HepG2 (cell line): ENCODE results near the gene WBP1. TPM values are rescaled to one million over a fixed set of nuclear protein-coding genes. Genes with fewer than 3 reads are reported as not detected.

Source experiments
- ATAC-seq: fragments of 200-7000 bp; cut with Tn5 transposase; 3 replicates; pipeline ENCODE4 v1.9.1; 2020; ENCODE audit warnings: mild to moderate bottlenecking, moderate library complexity
- BruUV-seq: library from RNA; stranded (reverse); fragments of 400-500 nt; replicated peaks from 2 replicates; lab custom pipeline; 2021; lab: Mats Ljungman, UMichigan
- CTCF ChIA-PET: fragments of 300-600 bp; formaldehyde crosslinking; extraction: SDS; loops from one replicate; lab custom pipeline; 2021; ENCODE audit warnings: low total read pairs, inconsistent platforms, low intra/inter-chr PET ratio; lab: Yijun Ruan, JAX
- POLR2A ChIA-PET: fragments of 350-600 bp; sonication (Branson Sonifier 250); formaldehyde crosslinking; loops from one replicate; lab custom pipeline; 2020; ENCODE audit warnings: antibody characterized with exemption, inconsistent platforms; lab: Yijun Ruan, JAX
- DNase-seq: peaks from one replicate; pipeline ENCODE4 v3.0.0-alpha.2; 2015; ENCODE audit warnings: low spot score
- FAIRE-seq: peaks from 3 replicates; lab custom pipeline; 2011; peaks lifted over from hg19 to GRCh38; lab: Jason Lieb, UNC
- H2AFZ ChIP-seq: one replicate; pipeline ENCODE4 v1.6.1; 2011; ENCODE audit warnings: low read length, inconsistent platforms
- H3K27ac ChIP-seq: fragments of 300-600 bp; 3 replicates; pipeline ENCODE4 v1.8.0; 2011; ENCODE audit warnings: mixed run types, mild to moderate bottlenecking, mixed read lengths, low read length, inconsistent platforms; ENCODE audit not compliant: insufficient read depth; ENCODE audit errors: extremely low read length
- H3K27me3 ChIP-seq, 2 experiments: fragments of 200-600 bp in 1 of 2; 2 replicates in 1 of 2; 3 replicates in 1 of 2; pipeline versions ENCODE4 v1.6.0 to v1.8.0; 2011; ENCODE audit warnings: low read length in 2 of 2, mild to moderate bottlenecking in 2 of 2, moderate library complexity in 2 of 2, inconsistent platforms in 1 of 2; ENCODE audit not compliant: insufficient read depth in 2 of 2, control insufficient read depth in 1 of 2
- H3K36me3 ChIP-seq, 2 experiments: fragments of 200-600 bp in 1 of 2; replicated peaks in 1 of 2; 2 replicates in 1 of 2; 3 replicates in 1 of 2; pipeline versions ENCODE4 v1.5.1 to v1.8.0; 2011; ENCODE audit warnings: low read length in 2 of 2, inconsistent platforms in 1 of 2; ENCODE audit not compliant: insufficient read depth in 2 of 2, control insufficient read depth in 1 of 2
- H3K4me1 ChIP-seq: 2 replicates; pipeline ENCODE4 v1.5.1; 2012; ENCODE audit warnings: low read length, inconsistent platforms; ENCODE audit not compliant: insufficient read depth
- H3K4me2 ChIP-seq: 2 replicates; pipeline ENCODE4 v1.6.0; 2011; ENCODE audit warnings: low read depth, low read length, inconsistent platforms
- H3K4me3 ChIP-seq, 3 experiments: fragments of 200-600 bp in 1 of 3; sonication (generic), shearing (Covaris generic) in 1 of 3; replicated peaks in 1 of 3; 2 replicates each; pipeline ENCODE4 v1.5.1; 2011 to 2016; ENCODE audit warnings: low read length in 3 of 3, inconsistent platforms in 2 of 3, low read depth in 2 of 3, mild to moderate bottlenecking in 2 of 3, control low read depth in 1 of 3, mixed read lengths in 1 of 3; ENCODE audit not compliant: insufficient read depth in 1 of 3
- H3K79me2 ChIP-seq: one replicate; pipeline ENCODE4 v1.6.1; 2011; ENCODE audit warnings: low read length, inconsistent platforms; ENCODE audit not compliant: insufficient read depth
- H3K9ac ChIP-seq: 2 replicates; pipeline ENCODE4 v1.6.0; 2011; ENCODE audit warnings: mild to moderate bottlenecking, low read depth, low read length, inconsistent platforms; ENCODE audit not compliant: insufficient read depth
- H3K9me3 ChIP-seq: 2 replicates; pipeline ENCODE4 v1.5.1; 2012; ENCODE audit warnings: mild to moderate bottlenecking, low read length
- H4K20me1 ChIP-seq: 2 replicates; pipeline ENCODE4 v1.6.0; 2011; ENCODE audit warnings: inconsistent platforms, mild to moderate bottlenecking, low read length, moderate library complexity; ENCODE audit not compliant: insufficient read depth
- CAMTA2 ChIP-seq: sonication (generic); formaldehyde crosslinking; IDR thresholded peaks from 2 replicates; pipeline ENCODE4 v1.4.0; 2020; ENCODE audit warnings: mild to moderate bottlenecking, missing genetic modification reagents, borderline replicate concordance
- HHEX ChIP-seq: IDR thresholded peaks from 2 replicates; pipeline ENCODE4 v1.6.1; 2016; ENCODE audit warnings: control low read depth
- HMG20A ChIP-seq: IDR thresholded peaks from 2 replicates; pipeline ENCODE4 v1.6.1; 2016; ENCODE audit warnings: borderline replicate concordance
- KDM5B ChIP-seq: sonication (generic); formaldehyde crosslinking; IDR thresholded peaks from 2 replicates; pipeline ENCODE4 v1.4.0; 2020; ENCODE audit warnings: missing genetic modification reagents, mild to moderate bottlenecking, borderline replicate concordance
- KMT2A ChIP-seq: sonication (generic); formaldehyde crosslinking; IDR thresholded peaks from 2 replicates; pipeline ENCODE4 v1.4.0; 2020; ENCODE audit warnings: missing genetic modification reagents
- MATR3 ChIP-seq: sonication (generic); formaldehyde crosslinking; IDR thresholded peaks from 2 replicates; pipeline ENCODE4 v1.4.0; 2020; ENCODE audit warnings: missing genetic modification reagents
- MYNN ChIP-seq: sonication (generic); formaldehyde crosslinking; IDR thresholded peaks from 2 replicates; pipeline ENCODE4 v1.4.0; 2020; ENCODE audit warnings: mild to moderate bottlenecking, low read depth, missing genetic modification reagents
- NFE2 ChIP-seq: sonication (generic); formaldehyde crosslinking; IDR thresholded peaks from 2 replicates; pipeline ENCODE4 v1.4.0; 2020; ENCODE audit warnings: missing genetic modification reagents
- PCBP2 ChIP-seq: fragments of 200-400 bp; formaldehyde crosslinking; optimal IDR thresholded peaks from 2 replicates; pipeline ENCODE3; 2018; ENCODE audit warnings: low read length, low read depth; ENCODE audit not compliant: poor library complexity, severe bottlenecking
- RAD21 ChIP-seq: fragments of 450-650 bp; formaldehyde crosslinking; IDR thresholded peaks from 2 replicates; pipeline ENCODE4 v1.5.0; 2020; ENCODE audit warnings: mild to moderate bottlenecking
- SMC3 ChIP-seq: IDR thresholded peaks from 2 replicates; pipeline ENCODE4 v1.6.1; 2011; ENCODE audit warnings: low read length, improper control_type of control experiment
- TAF15 ChIP-seq: fragments of 200-400 bp; formaldehyde crosslinking; IDR thresholded peaks from one replicate; pipeline ENCODE4 v1.6.1; 2018; ENCODE audit warnings: mild to moderate bottlenecking, low read depth, low read length; ENCODE audit not compliant: poor library complexity, severe bottlenecking
- TBL1XR1 ChIP-seq: fragments of 150-350 bp; IDR thresholded peaks from 2 replicates; pipeline ENCODE4 v1.6.1; 2014; ENCODE audit warnings: borderline replicate concordance, low read length; ENCODE audit not compliant: partially characterized antibody
- ZBTB7B ChIP-seq: sonication (generic); formaldehyde crosslinking; IDR thresholded peaks from 2 replicates; pipeline ENCODE4 v1.4.0; 2020; ENCODE audit warnings: missing genetic modification reagents
- ZFP36L2 ChIP-seq: sonication (generic); formaldehyde crosslinking; IDR thresholded peaks from 2 replicates; pipeline ENCODE4 v1.4.0; 2020; ENCODE audit warnings: missing genetic modification reagents
- ZNF10 ChIP-seq: sonication (generic); formaldehyde crosslinking; IDR thresholded peaks from 2 replicates; pipeline ENCODE4 v1.4.0; 2020; ENCODE audit warnings: mild to moderate bottlenecking, low read depth, missing genetic modification reagents, borderline replicate concordance
- ZNF180 ChIP-seq: sonication (generic); formaldehyde crosslinking; IDR thresholded peaks from 2 replicates; pipeline ENCODE4 v1.4.0; 2020; ENCODE audit warnings: low read depth, missing genetic modification reagents, borderline replicate concordance
- ZNF24 ChIP-seq: fragments of 450-650 bp; IDR thresholded peaks from 2 replicates; pipeline ENCODE4 v1.6.1; 2017; ENCODE audit warnings: antibody characterized with exemption, mild to moderate bottlenecking
- ZNF569 ChIP-seq: sonication (generic); formaldehyde crosslinking; IDR thresholded peaks from 2 replicates; pipeline ENCODE4 v1.5.0; 2020; ENCODE audit warnings: mild to moderate bottlenecking, missing genetic modification reagents, moderate library complexity, borderline replicate concordance
- ZSCAN25 ChIP-seq: sonication (generic); formaldehyde crosslinking; IDR thresholded peaks from 2 replicates; pipeline ENCODE4 v1.8.0; 2022; ENCODE audit warnings: mild to moderate bottlenecking, missing genetic modification reagents
- WGBS: methylation state at CpG from one replicate; pipeline ENCODE4 v1.1.6; 2017; ENCODE audit warnings: low lambda C conversion rate; 5-methylcytosine and 5-hydroxymethylcytosine counted together
- in situ Hi-C: cut with HindIII; loops from 2 replicates; pipeline ENCODE4 v1.10.0; 2017; ENCODE audit warnings: low pct_unique_long_range_greater_than_20kb; ENCODE audit not compliant: extremely low pct_ligation_motif_present
- intact Hi-C: fragments of 100-400 bp; cut with micrococcal nuclease; formaldehyde crosslinking; loops from one replicate; pipeline ENCODE4 v1.10.0; 2022; ENCODE audit not compliant: unreplicated experiment
- polyA plus RNA-seq, 8 experiments: library from polyadenylated mRNA; depleted of rRNA in 3 of 8; stranded (reverse) in 7 of 8; unstranded in 1 of 8; fragments of >200 nt; fragmentation: Illumina TruSeq in 4 of 8; extraction: Trizol in 4 of 8; gene quantifications; 2 replicates each; pipeline versions ENCODE4 v1.2.1 to v1.2.3, GENCODE V29; 2011 to 2016; ENCODE audit warnings: low read depth in 4 of 8, missing spikeins in 1 of 8, mixed read lengths in 1 of 8; ENCODE audit not compliant: insufficient read depth in 1 of 8
- total RNA-seq, 5 experiments: library from RNA; depleted of rRNA; stranded (reverse); fragments of >200 nt; fragmentation: Illumina TruSeq; extraction: Trizol; gene quantifications; 2 replicates each; pipeline ENCODE4 v1.2.3, GENCODE V29; 2016; ENCODE audit warnings: low read depth in 1 of 5
- TF ChIP-seq, protein P1 (sequence below): sonication (generic); formaldehyde crosslinking; IDR thresholded peaks from 2 replicates; pipeline ENCODE4 v1.9.0; 2021; ENCODE audit warnings: missing genetic modification reagents, borderline replicate concordance
- TF ChIP-seq, protein P2 (sequence below), 2 experiments: sonication (generic) in 1 of 2; formaldehyde crosslinking in 1 of 2; IDR thresholded peaks; 2 replicates each; pipeline versions ENCODE4 v1.4.0 to v1.6.1; 2018 to 2020; ENCODE audit warnings: missing genetic modification reagents in 2 of 2, borderline replicate concordance in 1 of 2, low read depth in 1 of 2, mild to moderate bottlenecking in 1 of 2, missing biosample characterization in 1 of 2
- TF ChIP-seq, protein P3 (sequence below): sonication (generic); formaldehyde crosslinking; IDR thresholded peaks from 2 replicates; pipeline ENCODE4 v1.8.0; 2022; ENCODE audit warnings: missing genetic modification reagents, mild to moderate bottlenecking, inconsistent platforms, borderline replicate concordance

Gene WBP1
- total and polyA plus RNA-seq, 2 of the 13 experiments (the other 11 are each of a cell fraction or from before 2014, with no cell fraction given): 38.8 to 85.7 TPM

DNA sequence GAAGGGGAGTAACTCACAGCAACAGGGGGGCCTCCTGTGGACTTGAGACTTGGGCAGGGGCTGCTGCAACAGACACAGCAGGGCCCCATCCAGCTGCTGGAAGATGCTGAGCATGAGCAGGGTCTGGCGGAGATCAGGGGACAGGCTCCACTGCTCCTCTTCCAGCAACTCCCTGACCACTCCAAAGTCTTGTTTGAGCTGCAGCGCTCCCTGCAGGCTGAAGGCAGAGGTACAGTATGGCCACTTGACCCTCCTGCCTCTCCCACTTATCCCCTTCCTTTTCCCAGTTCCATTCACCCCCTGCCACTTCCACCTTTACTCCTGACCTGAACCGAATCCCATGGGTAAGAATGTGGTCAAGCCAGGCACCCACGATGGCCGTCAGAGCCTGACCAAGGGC, 16.7 kb downstream of the WBP1 start:
- DNase-seq (no peak), FAIRE-seq (no peak), ATAC-seq (no peak)
- intact Hi-C loops (no loop called here), in situ Hi-C loops (no loop called here)
- H3K36me3 ChIP-seq: peaks cover 7 to 23% of the 10 kb centered on the region in 2 experiments
- peaks cover 16% of the 10 kb centered on the region for H3K79me2 ChIP-seq
- no peaks in the 10 kb centered on the region for H3K9me3 ChIP-seq
- no peak overlapping the region for H2AFZ ChIP-seq
- no peaks in the 10 kb centered on the region for H4K20me1 ChIP-seq
- peaks cover 56% of the 10 kb centered on the region for H3K4me1 ChIP-seq
- ChIA-PET CTCF (no interaction called here), POLR2A (interaction anchor here (0.6 to 20.6 kb wide), 8 partner anchors 7 to 55 kb away, joined by 3 to 795 read pairs (median 5); partner anchors contain the start of genes CCDC142, HTRA2, INO80B and LBX2)
- H3K4me2 ChIP-seq: no peak overlapping the region
- H3K27ac ChIP-seq: no peak overlapping the region
- no peak overlapping the region for H3K4me3 ChIP-seq
- no peak overlapping the region for H3K9ac ChIP-seq
- BruUV-seq: no TSS peak
- H3K27me3 ChIP-seq: no peaks in the 10 kb centered on the region; a peak in 1 of 5 replicates
- 92% methylated on average over 4 of the region's 5 CpGs for WGBS
- TF ChIP-seq TBL1XR1 (no peak), MATR3 (CRISPR knock-in tag) (no peak), ZNF569 (no peak), SMC3 (peak; percentile 31; the same call in 1 of the 2 replicates), ZSCAN25 (CRISPR knock-in tag) (no peak), ZNF10 (CRISPR knock-in tag) (no peak), NFE2 (CRISPR knock-in tag) (no peak), ZFP36L2 (CRISPR knock-in tag) (no peak), ZBTB7B (no peak), MYNN (CRISPR knock-in tag) (no peak), CAMTA2 (CRISPR knock-in tag) (no peak), KDM5B (CRISPR knock-in tag) (no peak), HMG20A (no peak), KMT2A (no peak), TAF15 (no peak), ZNF24 (no peak), PCBP2 (no peak), ZNF180 (CRISPR knock-in tag) (no peak), HHEX (CRISPR knock-in tag) (no peak), RAD21 (CRISPR knock-in tag) (0 out of 2 replicates have a peak, but pooled peaks have one; percentile 30)
- TF ChIP-seq, protein P1, sequence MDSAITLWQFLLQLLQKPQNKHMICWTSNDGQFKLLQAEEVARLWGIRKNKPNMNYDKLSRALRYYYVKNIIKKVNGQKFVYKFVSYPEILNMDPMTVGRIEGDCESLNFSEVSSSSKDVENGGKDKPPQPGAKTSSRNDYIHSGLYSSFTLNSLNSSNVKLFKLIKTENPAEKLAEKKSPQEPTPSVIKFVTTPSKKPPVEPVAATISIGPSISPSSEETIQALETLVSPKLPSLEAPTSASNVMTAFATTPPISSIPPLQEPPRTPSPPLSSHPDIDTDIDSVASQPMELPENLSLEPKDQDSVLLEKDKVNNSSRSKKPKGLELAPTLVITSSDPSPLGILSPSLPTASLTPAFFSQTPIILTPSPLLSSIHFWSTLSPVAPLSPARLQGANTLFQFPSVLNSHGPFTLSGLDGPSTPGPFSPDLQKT (CRISPR knock-in tag): no peak
- TF ChIP-seq, protein P2, sequence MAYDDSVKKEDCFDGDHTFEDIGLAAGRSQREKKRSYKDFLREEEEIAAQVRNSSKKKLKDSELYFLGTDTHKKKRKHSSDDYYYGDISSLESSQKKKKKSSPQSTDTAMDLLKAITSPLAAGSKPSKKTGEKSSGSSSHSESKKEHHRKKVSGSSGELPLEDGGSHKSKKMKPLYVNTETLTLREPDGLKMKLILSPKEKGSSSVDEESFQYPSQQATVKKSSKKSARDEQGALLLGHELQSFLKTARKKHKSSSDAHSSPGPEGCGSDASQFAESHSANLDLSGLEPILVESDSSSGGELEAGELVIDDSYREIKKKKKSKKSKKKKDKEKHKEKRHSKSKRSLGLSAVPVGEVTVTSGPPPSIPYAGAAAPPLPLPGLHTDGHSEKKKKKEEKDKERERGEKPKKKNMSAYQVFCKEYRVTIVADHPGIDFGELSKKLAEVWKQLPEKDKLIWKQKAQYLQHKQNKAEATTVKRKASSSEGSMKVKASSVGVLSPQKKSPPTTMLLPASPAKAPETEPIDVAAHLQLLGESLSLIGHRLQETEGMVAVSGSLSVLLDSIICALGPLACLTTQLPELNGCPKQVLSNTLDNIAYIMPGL (CRISPR knock-in tag; IDR thresholded peaks at IDR 0.05; ENCODE audit: borderline replicate concordance in 1 of 2, low read depth in 1 of 2): 0 out of 4 replicates have a peak, but pooled peaks of 1 of the 2 experiments have one; percentile 47
- TF ChIP-seq, protein P3, sequence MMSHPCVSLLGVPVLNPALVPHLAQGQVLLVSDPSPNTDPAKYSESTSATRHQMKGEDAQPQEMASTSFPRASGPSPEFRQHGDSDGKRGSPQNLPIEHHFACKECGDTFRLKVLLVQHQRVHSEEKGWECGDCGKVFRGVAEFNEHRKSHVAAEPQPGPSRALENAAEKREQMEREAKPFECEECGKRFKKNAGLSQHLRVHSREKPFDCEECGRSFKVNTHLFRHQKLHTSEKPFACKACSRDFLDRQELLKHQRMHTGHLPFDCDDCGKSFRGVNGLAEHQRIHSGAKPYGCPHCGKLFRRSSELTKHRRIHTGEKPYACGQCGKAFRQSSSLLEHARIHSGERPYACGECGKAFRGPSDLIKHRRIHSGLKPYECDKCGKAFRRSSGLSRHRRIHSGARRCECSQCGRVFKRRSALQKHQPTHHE (CRISPR knock-in tag): no peak
